ENCODE data around the gene TNK1. TPM values are rescaled to one million over a fixed set of nuclear protein-coding genes. Genes with fewer than 3 reads are reported as not detected.

Gene TNK1
- total RNA-seq, 1 experiment from 2014 or later = 16.8 TPM

GRCh38 chr17:7431231-7431630 lies 50.3 kb downstream of the TNK1 start:
- POLR2A ChIA-PET = no interaction called here
- H3K9me2 ChIP-seq (ENCODE audit: insufficient read depth) = no peaks in the 10 kb centered on the region
- intact Hi-C loops (cut with micrococcal nuclease) = loop anchor here (10.0 kb wide), 1 partner anchor 166 kb away; the partner anchor contains the start of gene CLDN7
- H3K9me3 ChIP-seq (ENCODE audit: control insufficient read depth in 1 of 2, insufficient read depth in 1 of 2, low read depth in 1 of 2, low read length in 2 of 2) = no peaks in the 10 kb centered on the region; a peak in 1 of 4 replicates
- H3K4me2 ChIP-seq (ENCODE audit: low read length) = no peak overlapping the region
- H3K27ac ChIP-seq (ENCODE audit: low read depth, low read length) = no peak overlapping the region
- no peak for ATAC-seq
- H3K79me2 ChIP-seq (ENCODE audit: insufficient read depth, low read length) = no peaks in the 10 kb centered on the region
- H3K27me3 ChIP-seq (ENCODE audit: insufficient read depth, low read length) = no peaks in the 10 kb centered on the region
- no peaks in the 10 kb centered on the region for H4K20me1 ChIP-seq (ENCODE audit: insufficient read depth)
- no peak for TF ChIP-seq ZBTB33 (IDR thresholded peaks at IDR 0.05; ENCODE audit: extremely low read depth, insufficient replicate concordance, low read length)
- TF ChIP-seq RAD21 (IDR thresholded peaks at IDR 0.05; ENCODE audit: low read depth) = no peak
- no peak for TF ChIP-seq EZH2phosphoT487 (IDR thresholded peaks at IDR 0.05; ENCODE audit: borderline replicate concordance)
- TF ChIP-seq EGR1 (IDR thresholded peaks at IDR 0.05; ENCODE audit: low read depth) = no peak
- no peak for TF ChIP-seq YY1 (IDR thresholded peaks at IDR 0.05; ENCODE audit: extremely low read depth, insufficient replicate concordance, low read depth, low read length)
- no peak for TF ChIP-seq ELF1 (IDR thresholded peaks at IDR 0.05; ENCODE audit: borderline replicate concordance, low read depth)
- TF ChIP-seq JUND (IDR thresholded peaks at IDR 0.05) = no peak
- TF ChIP-seq REST (IDR thresholded peaks at IDR 0.05; ENCODE audit: low read depth) = no peak
- no peak for TF ChIP-seq FOSL1 (IDR thresholded peaks at IDR 0.05; ENCODE audit: low read depth)
- no peak for TF ChIP-seq CEBPB (IDR thresholded peaks at IDR 0.05; ENCODE audit: low read depth)
- TF ChIP-seq MAX (IDR thresholded peaks at IDR 0.05) = no peak
- no peak for TF ChIP-seq CTCF (IDR thresholded peaks at IDR 0.05 in 2 of 3, conservative IDR thresholded peaks at IDR 0.05 in 1 of 3; ENCODE audit: borderline replicate concordance in 1 of 3, insufficient read depth in 1 of 3, low read depth in 2 of 3, low read length in 2 of 3)
- no peak for TF ChIP-seq ZFX (IDR thresholded peaks at IDR 0.05)
- TF ChIP-seq EZH2 (IDR thresholded peaks at IDR 0.05) = no peak
- no peak for TF ChIP-seq SRF (IDR thresholded peaks at IDR 0.05; ENCODE audit: low read depth)
- TF ChIP-seq POLR2AphosphoS5 (IDR thresholded peaks at IDR 0.05; ENCODE audit: low read depth, low read length) = no peak
- TF ChIP-seq ATF3 (IDR thresholded peaks at IDR 0.05) = no peak
- TF ChIP-seq SP1 (IDR thresholded peaks at IDR 0.05; ENCODE audit: low read depth) = no peak
- no peak for TF ChIP-seq CBX3 (IDR thresholded peaks at IDR 0.05; ENCODE audit: low read depth)
- BruUV-seq (replicated peaks) = no TSS peak
- H3K9ac ChIP-seq (ENCODE audit: low read length) = no peak overlapping the region
- H2AFZ ChIP-seq (ENCODE audit: low read depth, low read length, poor library complexity, severe bottlenecking) = no peak overlapping the region
- no peak overlapping the region for H3K4me3 ChIP-seq (replicated peaks in 1 of 2; ENCODE audit: low read depth in 1 of 2, low read length in 2 of 2)
- CTCF ChIA-PET = no interaction called here
- no peaks in the 10 kb centered on the region for H3K36me3 ChIP-seq (ENCODE audit: control insufficient read depth in 1 of 2, insufficient read depth in 2 of 2, low read length in 2 of 2)
- no peak for DNase-seq (ENCODE audit: low read depth, low spot score)
- peaks cover under 1 to 16% of the 10 kb centered on the region in 2 experiments for H3K4me1 ChIP-seq (ENCODE audit: control insufficient read depth in 1 of 2, insufficient read depth in 2 of 2, low read length in 2 of 2)
- RAD21 ChIA-PET (ENCODE audit: low non-redundant PET in 1 of 2, low total read pairs in 2 of 2, uncharacterized antibody in 2 of 2, unreplicated experiment in 2 of 2) = no interaction called here

Measured in HCT116 (cell line).